Spleen (tissue), 7 donors: Measurements from ENCODE around the gene KLK7.

Experiments
- CTCF ChIP-seq, 11 experiments: fragments of 200-600 bp in 7 of 11; fragments of 450-650 bp in 4 of 11; sonication (generic) in 4 of 11; IDR thresholded peaks in 8 of 11; conservative IDR thresholded peaks in 3 of 11; 1 replicate in 7 of 11; 2 replicates in 4 of 11; pipeline versions ENCODE4 v1.4.0 to v1.8.0; 2016 to 2021; ENCODE audit warnings: antibody characterized with exemption in 11 of 11, inconsistent platforms in 4 of 11, mild to moderate bottlenecking in 1 of 11
- POLR2A ChIP-seq, 3 donors: fragments of 450-650 bp; IDR thresholded peaks; one replicate each; pipeline ENCODE4 v1.5.1; 2017; ENCODE audit warnings: antibody characterized with exemption in 3 of 3, mild to moderate bottlenecking in 1 of 3
- donor health status: DM: no; HTN: no; CAD: no; lungs with moderate emphysema.
- donor health status: DM: no; HTN: no; CAD: no.
- donor health status: DM: no; HTN: no; CAD: no.

GRCh38 chr19:50964266-50964665 is 19.5 kb downstream of the KLK7 start:
- TF ChIP-seq CTCF (IDR thresholded peaks at IDR 0.05 in 8 of 11, conservative IDR thresholded peaks at IDR 0.05 in 3 of 11) (no peak), POLR2A (IDR thresholded peaks at IDR 0.05) (no peak)
